HG03354 (cell line): ENCODE data around the gene CELSR1.

ENCODE experiments used
- ATAC-seq: cut with Tn5 transposase; IDR thresholded peaks from one replicate; pipeline ENCODE4 v1.9.1; 2021; ENCODE audit warnings: mild to moderate bottlenecking; ENCODE audit not compliant: unreplicated experiment, poor library complexity, severe bottlenecking

The CELSR1 gene

DNA sequence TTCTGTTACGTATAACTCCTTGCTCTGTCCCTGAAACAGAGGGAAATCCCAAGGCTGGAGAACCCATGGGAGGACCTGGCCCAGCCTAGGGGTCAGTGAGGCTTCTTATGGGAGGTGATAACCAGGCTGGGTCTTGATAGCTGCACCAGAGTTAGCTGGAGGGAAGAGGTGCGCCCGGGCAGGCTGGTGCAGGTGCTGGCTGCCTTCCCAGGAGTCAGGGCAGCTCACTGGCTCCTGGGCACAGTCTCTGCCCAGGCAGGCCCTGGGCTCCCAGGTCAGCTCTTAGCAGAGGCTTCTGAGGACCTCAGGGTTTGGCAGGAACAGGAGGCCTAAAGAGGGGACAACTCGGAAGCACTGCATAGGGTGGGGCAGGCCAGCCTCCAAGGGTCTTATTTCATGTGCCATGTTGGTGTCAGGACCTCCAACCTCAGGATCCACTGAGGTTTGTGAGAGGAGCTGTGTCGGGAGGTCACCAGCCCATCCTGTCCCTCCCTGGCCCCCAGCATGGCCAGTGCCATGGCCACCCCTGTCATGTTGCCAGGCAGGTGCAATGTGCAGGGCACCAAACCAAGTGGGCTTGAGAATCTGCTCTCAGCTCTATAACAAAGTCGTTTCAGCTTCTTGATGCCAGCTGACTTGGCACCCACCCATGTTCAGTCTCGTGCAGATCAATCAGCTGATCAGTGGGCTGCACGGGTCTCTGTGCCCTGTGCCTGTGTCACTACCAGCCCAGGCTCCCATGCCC is 20.5 kb upstream of the CELSR1 start:
- ATAC-seq: no peak

DNA sequence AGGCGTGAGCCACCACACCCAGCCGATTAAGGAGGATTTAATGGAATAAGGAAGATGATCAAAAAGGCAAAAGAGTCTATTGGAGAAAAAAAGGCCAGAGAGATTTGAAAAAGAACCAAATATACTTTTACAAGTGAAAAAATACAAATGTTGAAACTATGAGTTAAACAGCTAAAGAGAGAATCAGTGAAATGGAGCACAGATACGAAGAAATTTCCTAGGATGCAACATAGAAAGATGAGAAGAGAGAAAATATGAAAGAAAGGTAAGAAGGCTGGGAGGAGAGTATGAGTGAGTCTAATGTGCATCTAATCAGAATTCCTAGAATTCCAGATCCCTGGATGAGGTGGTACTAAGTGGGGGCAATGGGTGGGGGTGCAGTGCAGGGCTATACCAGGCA is 19.4 kb upstream of the CELSR1 start:
- ATAC-seq: no peak

DNA sequence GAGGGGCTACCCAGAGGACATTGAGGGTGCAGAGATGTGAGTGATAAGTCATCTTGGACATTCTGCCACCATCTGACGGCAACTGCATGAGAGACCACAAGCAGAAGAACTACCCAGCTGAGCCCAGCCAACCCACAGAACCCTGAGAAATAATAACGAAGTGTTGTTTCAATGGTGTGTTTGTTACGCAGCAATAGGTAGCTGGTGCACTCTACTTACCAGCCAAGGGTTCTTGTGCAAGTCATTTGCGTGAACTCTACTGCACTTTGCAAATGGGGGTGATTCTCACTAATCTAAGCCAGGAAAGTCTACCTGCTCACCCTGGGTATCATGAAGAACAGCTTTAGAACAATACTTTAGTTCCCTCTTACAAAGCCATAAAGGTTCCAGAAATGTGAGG is 15.8 kb upstream of the CELSR1 start:
- no peak for ATAC-seq

DNA sequence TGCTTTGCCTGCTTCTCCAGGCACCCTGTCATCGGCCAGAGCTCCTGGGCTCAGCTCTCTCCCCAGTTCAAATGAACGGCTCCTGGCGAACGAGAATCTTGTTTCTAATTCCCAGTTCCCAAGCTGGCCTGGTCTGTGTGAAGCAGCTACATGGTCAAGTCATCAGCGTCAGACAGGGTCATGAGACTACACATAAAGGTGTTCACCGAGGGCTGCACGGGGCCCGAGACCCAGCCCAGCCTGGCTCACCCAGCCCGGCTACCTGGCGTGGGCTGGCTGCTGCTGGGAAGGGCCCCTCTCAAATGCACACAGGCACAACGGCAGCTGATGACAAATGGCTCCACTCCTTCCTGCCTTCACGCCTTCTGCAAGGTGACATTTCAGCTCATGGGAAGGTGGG is 14.6 kb upstream of the CELSR1 start:
- no peak for ATAC-seq

DNA sequence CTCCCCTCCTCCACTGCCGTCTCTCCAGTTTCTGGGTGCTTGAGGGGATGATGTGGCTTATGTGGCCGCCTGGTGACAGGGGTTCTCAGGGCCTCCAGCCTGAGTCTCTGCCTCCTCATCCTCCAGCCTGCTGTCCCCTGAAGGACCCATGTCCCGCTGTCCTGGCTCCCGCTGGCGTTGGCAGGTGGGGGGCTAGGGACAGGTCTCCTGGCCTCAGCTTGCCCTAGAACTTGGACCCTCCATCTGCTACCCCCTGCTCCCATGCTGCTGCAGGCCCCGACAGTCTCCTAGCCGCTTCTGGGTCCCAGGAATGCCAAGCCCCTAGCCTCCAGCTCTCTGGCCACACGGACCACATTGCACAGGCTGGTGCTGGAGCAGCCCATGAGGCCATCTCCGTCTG is 13.9 kb upstream of the CELSR1 start:
- ATAC-seq: no peak

GRCh38 chr22:46549971-46550641 is 12.7 kb upstream of the CELSR1 start:
- no peak for ATAC-seq

GRCh38 chr22:46549563-46549840 is 12.1 kb upstream of the CELSR1 start:
- ATAC-seq: no peak

- ATAC-seq: no peak
Measured at GRCh38 chr22:46547883-46548244, 10.4 kb upstream of the CELSR1 start.

DNA sequence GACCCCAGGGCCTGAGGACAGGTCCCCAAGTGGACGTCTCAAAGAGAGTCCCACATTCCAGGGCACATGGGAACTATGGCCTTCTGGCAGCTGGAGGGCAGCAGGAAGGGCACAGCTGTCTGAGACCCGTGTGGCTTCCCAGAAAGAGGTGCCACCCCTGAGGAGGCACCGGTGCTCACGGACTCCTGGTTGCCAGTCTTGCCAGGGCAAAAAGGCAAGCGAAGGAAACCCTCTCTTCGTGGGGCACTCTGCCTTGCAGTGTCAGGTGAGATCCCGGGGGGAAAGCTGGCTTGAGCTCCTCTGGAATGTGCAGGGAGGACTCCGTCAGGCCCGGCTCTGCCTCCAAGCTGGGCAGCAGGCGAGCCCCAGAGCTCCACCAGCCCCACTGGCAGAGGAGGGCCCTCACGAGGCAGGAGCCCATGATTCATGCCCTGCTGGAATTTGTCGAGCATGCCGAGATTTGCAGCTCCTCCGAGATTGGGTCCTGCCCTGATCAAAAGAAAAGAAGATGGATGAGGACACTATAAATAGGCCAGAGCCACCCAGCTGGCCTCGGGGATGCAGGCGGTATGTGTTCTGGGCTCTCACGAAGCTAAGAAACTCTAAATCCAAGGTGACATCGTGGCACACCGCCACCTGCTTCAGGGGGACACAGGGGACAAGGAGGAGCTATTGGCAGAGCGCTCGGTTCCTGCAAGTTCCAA is 9.9 kb upstream of the CELSR1 start:
- no peak for ATAC-seq

- no peak for ATAC-seq
Measured at GRCh38 chr22:46546466-46547178, 9.2 kb upstream of the CELSR1 start.

DNA sequence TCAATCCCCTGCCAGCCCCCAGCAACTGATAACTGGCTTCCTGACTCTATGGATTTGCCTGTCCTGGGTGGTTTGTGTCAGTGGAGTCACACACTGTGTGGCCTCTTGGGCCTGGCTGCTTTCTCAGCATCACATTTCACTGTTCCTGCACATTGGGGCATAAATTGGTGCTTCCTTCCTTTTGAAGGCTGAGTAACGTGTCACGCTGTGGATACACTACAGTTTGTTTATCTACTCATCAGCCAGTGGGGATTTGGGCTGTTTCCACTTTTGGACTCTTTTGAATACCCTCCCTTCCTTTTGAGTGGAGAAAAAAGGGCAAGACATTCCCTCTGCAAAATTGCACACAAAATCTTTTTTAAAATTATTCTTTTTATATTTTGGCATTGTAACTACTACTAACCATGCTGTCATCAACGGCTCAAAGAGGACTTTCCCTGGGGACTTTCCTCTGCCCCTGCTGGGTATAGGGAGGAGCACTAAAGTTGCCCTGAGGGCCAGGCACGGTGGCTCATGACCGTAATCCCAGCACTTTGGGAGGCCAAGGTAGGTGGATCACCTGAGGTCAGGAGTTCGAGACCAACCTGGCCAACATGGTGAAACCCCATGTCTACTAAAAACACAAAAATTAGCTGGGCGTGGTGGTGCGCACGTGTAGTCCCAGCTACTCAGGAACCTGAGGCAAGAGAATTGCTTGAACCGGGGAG is 7.8 kb upstream of the CELSR1 start:
- ATAC-seq: no peak

DNA sequence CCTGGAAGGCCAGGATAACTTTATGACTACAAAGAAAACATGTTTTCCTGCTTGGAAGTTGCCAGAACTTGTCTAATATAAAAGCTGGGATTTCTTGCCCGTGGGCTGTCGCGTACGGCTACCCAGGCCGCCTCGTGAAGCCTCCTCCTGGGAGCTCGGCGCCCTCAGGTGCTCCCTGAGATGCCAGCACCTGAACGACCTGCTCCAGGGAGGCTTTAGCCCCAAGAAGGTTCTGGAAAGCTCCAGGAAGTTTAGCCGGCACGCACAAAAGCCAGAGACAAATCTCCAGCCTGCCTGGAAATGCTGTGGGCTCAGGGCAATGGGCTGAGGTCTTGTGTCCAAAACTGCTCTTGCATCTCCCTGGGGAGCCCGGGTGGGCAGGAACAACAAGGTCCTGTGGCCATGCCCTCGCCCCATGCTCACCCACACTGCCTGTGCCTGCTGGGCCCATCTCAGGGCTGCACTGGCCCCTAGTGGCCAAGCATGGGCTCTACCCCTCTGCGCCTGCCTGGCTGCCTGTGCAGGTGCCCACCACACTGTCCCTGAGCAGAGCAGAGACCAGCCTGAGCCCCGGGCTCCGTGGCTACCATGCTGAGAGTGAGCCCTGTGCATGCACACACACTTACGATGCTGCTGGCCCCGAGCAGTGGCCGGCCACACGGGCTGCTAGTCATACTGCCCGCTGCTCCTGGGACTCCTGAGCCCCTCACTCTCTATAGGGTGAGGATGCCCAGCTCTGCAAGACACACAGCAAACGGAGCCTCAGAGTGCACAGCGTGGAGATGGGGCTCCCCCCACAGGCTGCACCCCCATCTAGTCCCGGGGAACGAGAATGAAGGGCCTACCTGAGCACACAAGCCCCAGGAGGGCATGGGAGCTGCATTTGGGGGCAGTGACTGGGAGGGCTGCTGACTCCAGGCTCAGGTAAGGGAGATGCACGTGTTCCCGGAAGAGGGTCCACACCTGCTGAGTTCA is 4.9 kb upstream of the CELSR1 start:
- ATAC-seq: no peak

- no peak for ATAC-seq
Measured at GRCh38 chr22:46541536-46541935, 4.1 kb upstream of the CELSR1 start.

GRCh38 chr22:46540874-46541273 is 3.5 kb upstream of the CELSR1 start:
- no peak for ATAC-seq

- no peak for ATAC-seq
Measured at GRCh38 chr22:46539169-46539568, 1.7 kb upstream of the CELSR1 start.

DNA sequence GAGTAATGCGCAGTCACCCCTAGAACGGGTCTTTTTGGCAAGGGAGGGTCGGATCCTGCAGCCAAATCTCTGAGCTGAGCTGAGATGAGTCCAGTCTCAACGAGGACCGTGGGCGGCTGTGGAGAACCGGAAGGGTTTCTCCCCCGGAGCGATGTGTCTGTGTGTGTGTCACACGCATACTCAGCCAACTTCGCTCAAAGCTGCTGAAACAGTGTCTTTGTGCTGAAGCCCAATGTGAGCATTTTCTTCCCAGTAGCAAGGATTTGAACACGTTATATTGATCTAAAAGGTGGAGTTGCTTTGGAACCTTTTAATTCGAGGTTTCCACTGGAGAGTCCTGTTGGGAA is 1.4 kb upstream of the CELSR1 start:
- no peak for ATAC-seq

DNA sequence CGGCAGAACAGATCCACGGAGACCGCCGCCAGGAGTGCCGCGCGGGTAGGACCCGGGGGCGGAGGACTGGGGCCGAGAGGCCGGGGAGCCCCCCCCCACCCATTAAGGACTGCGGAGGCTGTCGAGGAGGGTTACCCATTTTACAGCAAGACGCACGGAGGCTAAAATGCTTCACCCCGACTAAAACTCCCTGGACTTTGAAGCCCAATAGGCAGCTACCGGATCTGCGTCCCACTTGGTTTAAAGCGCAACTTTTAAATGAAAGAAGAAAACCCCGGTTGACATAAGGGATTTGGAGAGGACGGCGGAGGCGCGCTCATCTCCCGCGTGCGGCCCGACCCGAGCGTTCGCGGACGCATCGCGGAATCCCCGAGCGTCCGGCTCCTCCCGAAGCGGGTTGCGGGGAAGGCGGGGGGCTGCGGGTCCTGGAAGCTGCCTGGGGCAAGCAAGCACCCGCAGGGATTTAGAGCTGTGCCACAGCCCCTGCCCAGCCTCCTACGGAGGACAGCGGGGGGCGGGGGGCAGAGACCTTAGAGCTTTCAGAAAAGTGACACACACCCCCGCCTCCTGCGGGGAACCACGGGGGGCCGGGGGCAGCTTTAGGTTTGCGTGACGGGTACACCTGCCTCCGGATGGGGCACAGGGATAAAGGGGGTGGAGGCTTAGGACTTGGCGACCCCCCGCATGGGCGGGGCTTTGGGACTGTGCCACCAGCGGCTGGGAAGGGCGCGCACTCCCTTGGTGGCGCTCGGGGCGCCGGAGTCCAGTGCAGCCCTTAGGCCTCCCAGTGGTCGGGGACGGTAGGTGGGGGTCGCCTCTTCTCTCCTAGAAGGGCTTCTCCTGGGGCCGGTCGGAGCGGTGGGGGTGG is 760 bp upstream of the CELSR1 start:
- ATAC-seq: no peak

- no peak for ATAC-seq
Measured at GRCh38 chr22:46536537-46537224, 739 bp downstream of the CELSR1 start.
